Measurements from ENCODE around the gene CFAP77.

DNA sequence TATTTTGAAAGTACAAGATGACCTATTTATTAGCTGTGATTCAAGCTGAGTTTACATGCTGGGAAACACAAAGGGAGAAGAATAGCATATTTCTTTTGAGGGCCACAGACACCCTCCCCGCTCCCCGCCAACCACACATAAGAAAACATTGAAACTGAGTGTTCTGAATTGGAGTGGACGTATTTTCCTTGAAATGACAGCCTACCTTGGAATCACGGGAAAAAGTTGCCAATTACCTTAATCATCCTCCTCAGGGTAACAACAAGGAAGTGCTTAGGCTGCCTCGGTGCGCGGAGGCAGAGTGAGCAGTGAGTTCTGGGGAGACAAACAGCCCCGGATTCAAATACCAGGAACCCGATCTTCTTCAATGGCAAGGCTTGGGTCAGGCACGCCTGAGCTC, 31.4 kb downstream of the CFAP77 start:
- TF ChIP-seq, protein P1, sequence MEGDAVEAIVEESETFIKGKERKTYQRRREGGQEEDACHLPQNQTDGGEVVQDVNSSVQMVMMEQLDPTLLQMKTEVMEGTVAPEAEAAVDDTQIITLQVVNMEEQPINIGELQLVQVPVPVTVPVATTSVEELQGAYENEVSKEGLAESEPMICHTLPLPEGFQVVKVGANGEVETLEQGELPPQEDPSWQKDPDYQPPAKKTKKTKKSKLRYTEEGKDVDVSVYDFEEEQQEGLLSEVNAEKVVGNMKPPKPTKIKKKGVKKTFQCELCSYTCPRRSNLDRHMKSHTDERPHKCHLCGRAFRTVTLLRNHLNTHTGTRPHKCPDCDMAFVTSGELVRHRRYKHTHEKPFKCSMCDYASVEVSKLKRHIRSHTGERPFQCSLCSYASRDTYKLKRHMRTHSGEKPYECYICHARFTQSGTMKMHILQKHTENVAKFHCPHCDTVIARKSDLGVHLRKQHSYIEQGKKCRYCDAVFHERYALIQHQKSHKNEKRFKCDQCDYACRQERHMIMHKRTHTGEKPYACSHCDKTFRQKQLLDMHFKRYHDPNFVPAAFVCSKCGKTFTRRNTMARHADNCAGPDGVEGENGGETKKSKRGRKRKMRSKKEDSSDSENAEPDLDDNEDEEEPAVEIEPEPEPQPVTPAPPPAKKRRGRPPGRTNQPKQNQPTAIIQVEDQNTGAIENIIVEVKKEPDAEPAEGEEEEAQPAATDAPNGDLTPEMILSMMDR (IDR thresholded peaks at IDR 0.05): no peak
- no peak for TF ChIP-seq POLR2A (IDR thresholded peaks at IDR 0.05)
